IMR-90 (cell line): ENCODE measurements around the gene ZNF574. TPM values are rescaled to one million over a fixed set of nuclear protein-coding genes. Genes with fewer than 3 reads are reported as not detected.

ENCODE experiments used
- ATAC-seq: fragments of 200-7000 bp; cut with Tn5 transposase; 2 replicates; pipeline ENCODE4 v1.9.1; 2020; ENCODE audit warnings: low read depth, mild to moderate bottlenecking, moderate library complexity
- BruUV-seq: library from RNA; stranded (reverse); fragments of 400-500 nt; replicated peaks from 2 replicates; lab custom pipeline; 2021; lab: Mats Ljungman, UMichigan
- CTCF ChIA-PET: fragments of 300-600 bp; formaldehyde crosslinking; extraction: SDS; loops from one replicate; lab custom pipeline; 2021; ENCODE audit warnings: antibody characterized with exemption; lab: Yijun Ruan, JAX
- POLR2A ChIA-PET: fragments of 300-600 bp; sonication (Branson Sonifier 250); formaldehyde crosslinking; loops from one replicate; lab custom pipeline; 2022; ENCODE audit warnings: antibody characterized with exemption; ENCODE audit not compliant: unreplicated experiment; lab: Charles Lee
- DNase-seq: peaks from one replicate; pipeline ENCODE4 v3.0.0; 2013
- H2AFZ ChIP-seq: replicated peaks from 2 replicates; pipeline ENCODE3; 2013; ENCODE audit warnings: low read length, mild to moderate bottlenecking; ENCODE audit not compliant: poor library complexity
- H2AK5ac ChIP-seq: 2 replicates; pipeline ENCODE4 v1.6.1; 2013; ENCODE audit warnings: low read depth, low read length, inconsistent platforms
- H2AK9ac ChIP-seq: replicated peaks from 2 replicates; pipeline ENCODE3; 2013; ENCODE audit warnings: mild to moderate bottlenecking, low read depth, low read length, moderate library complexity; ENCODE audit not compliant: poor library complexity
- H2BK120ac ChIP-seq: 2 replicates; pipeline ENCODE4 v1.6.1; 2013; ENCODE audit warnings: low read depth, low read length, inconsistent platforms
- H2BK15ac ChIP-seq: 3 replicates; pipeline ENCODE4 v1.6.1; 2013; ENCODE audit warnings: low read depth, low read length, inconsistent platforms
- H2BK20ac ChIP-seq: 2 replicates; pipeline ENCODE4 v1.6.1; 2013; ENCODE audit warnings: low read depth, mild to moderate bottlenecking, inconsistent platforms, low read length, moderate library complexity
- H2BK5ac ChIP-seq: 2 replicates; pipeline ENCODE4 v1.6.1; 2013; ENCODE audit warnings: mild to moderate bottlenecking, low read depth, low read length, inconsistent platforms; ENCODE audit not compliant: poor library complexity, severe bottlenecking
- H3K14ac ChIP-seq: replicated peaks from 2 replicates; pipeline ENCODE4 v1.6.1; 2013; ENCODE audit warnings: low read depth, low read length, inconsistent platforms
- H3K18ac ChIP-seq: 2 replicates; pipeline ENCODE4 v1.6.1; 2013; ENCODE audit warnings: low read depth, low read length, control low read depth
- H3K23ac ChIP-seq: 2 replicates; pipeline ENCODE4 v1.6.1; 2013; ENCODE audit warnings: low read depth, low read length, inconsistent platforms
- H3K27ac ChIP-seq: 2 replicates; pipeline ENCODE4 v1.5.1; 2013; ENCODE audit warnings: mild to moderate bottlenecking, control low read depth, low read length; ENCODE audit not compliant: insufficient read depth
- H3K27me3 ChIP-seq: 2 replicates; pipeline ENCODE4 v1.6.1; 2013; ENCODE audit warnings: low read length; ENCODE audit not compliant: control insufficient read depth, insufficient read depth
- H3K36me3 ChIP-seq: 2 replicates; pipeline ENCODE4 v1.6.1; 2013; ENCODE audit warnings: low read length, mixed read lengths; ENCODE audit not compliant: control insufficient read depth, insufficient read depth
- H3K4ac ChIP-seq: 2 replicates; pipeline ENCODE4 v1.6.1; 2013; ENCODE audit warnings: low read depth, low read length, inconsistent platforms
- H3K4me1 ChIP-seq: 2 replicates; pipeline ENCODE4 v1.6.1; 2013; ENCODE audit warnings: low read length, mixed read lengths; ENCODE audit not compliant: control insufficient read depth, insufficient read depth
- H3K4me2 ChIP-seq: 2 replicates; pipeline ENCODE4 v1.6.1; 2013; ENCODE audit warnings: low read depth, mild to moderate bottlenecking, control low read depth, low read length, moderate library complexity
- H3K4me3 ChIP-seq: 2 replicates; pipeline ENCODE4 v1.5.1; 2013; ENCODE audit warnings: low read depth, mild to moderate bottlenecking, control low read depth, low read length, moderate library complexity; ENCODE audit not compliant: insufficient read depth
- H3K56ac ChIP-seq: 2 replicates; pipeline ENCODE4 v1.6.1; 2013; ENCODE audit warnings: low read length, inconsistent platforms; ENCODE audit not compliant: insufficient read depth; ENCODE audit errors: extremely low read depth
- H3K79me1 ChIP-seq, 2 experiments: 2 replicates each; pipeline ENCODE4 v1.6.1; 2013; ENCODE audit warnings: low read length in 2 of 2, inconsistent platforms in 1 of 2, low read depth in 1 of 2
- H3K9ac ChIP-seq: 2 replicates; pipeline ENCODE4 v1.6.1; 2013; ENCODE audit warnings: low read depth, low read length, control low read depth
- H3K9me1 ChIP-seq: 2 replicates; pipeline ENCODE4 v1.6.1; 2013; ENCODE audit warnings: low read length, inconsistent platforms; ENCODE audit not compliant: insufficient read depth
- H3K9me3 ChIP-seq: 2 replicates; pipeline ENCODE4 v1.6.1; 2013; ENCODE audit warnings: low read length; ENCODE audit not compliant: control insufficient read depth, insufficient read depth
- H4K20me1 ChIP-seq: 2 replicates; pipeline ENCODE4 v1.6.1; 2013; ENCODE audit warnings: low read length, inconsistent platforms; ENCODE audit not compliant: insufficient read depth
- H4K5ac ChIP-seq: 2 replicates; pipeline ENCODE4 v1.6.1; 2013; ENCODE audit warnings: mild to moderate bottlenecking, low read depth, low read length, control low read depth
- H4K8ac ChIP-seq, 2 experiments: 2 replicates each; pipeline ENCODE4 v1.6.1; 2013; ENCODE audit warnings: low read depth in 2 of 2, low read length in 2 of 2, control low read depth in 1 of 2, inconsistent platforms in 1 of 2
- H4K91ac ChIP-seq: 2 replicates; pipeline ENCODE4 v1.6.1; 2013; ENCODE audit warnings: low read depth, low read length, inconsistent platforms; ENCODE audit not compliant: insufficient read depth
- MAFK ChIP-seq: IDR thresholded peaks from 2 replicates; pipeline ENCODE4 v1.6.1; 2012; ENCODE audit warnings: low read depth, low read length, improper control_type of control experiment
- MAZ ChIP-seq: IDR thresholded peaks from 2 replicates; pipeline ENCODE4 v1.6.1; 2012; ENCODE audit warnings: low read depth, mild to moderate bottlenecking, low read length, improper control_type of control experiment, moderate library complexity, borderline replicate concordance
- RFX5 ChIP-seq: IDR thresholded peaks from 2 replicates; pipeline ENCODE4 v1.8.0; 2012; ENCODE audit warnings: low read depth, mild to moderate bottlenecking, low read length, moderate library complexity
- USF2 ChIP-seq: fragments of 150-350 bp; IDR thresholded peaks from 2 replicates; pipeline ENCODE4 v1.6.1; 2017; ENCODE audit warnings: mild to moderate bottlenecking, antibody characterized with exemption, low read length, low read depth
- whole genome bisulfite sequencing, 2 experiments: methylation state at CpG; one replicate each; pipeline versions ENCODE4 v1.1.5 to v1.1.7; 2013; ENCODE audit warnings: missing lambda C conversion rate in 2 of 2; ENCODE audit not compliant: insufficient read length in 1 of 2; ENCODE audit errors: extremely low coverage in 2 of 2; 5-methylcytosine and 5-hydroxymethylcytosine counted together
- dilution Hi-C: fragments of 300-500 bp; cut with HindIII; formaldehyde crosslinking; loops from one replicate; pipeline ENCODE4 v1.14.3; 2018; ENCODE audit warnings: low sequenced_read_pairs; ENCODE audit not compliant: unreplicated experiment
- in situ Hi-C: fragments of 300-500 bp; cut with MboI; formaldehyde crosslinking; loops from 3 replicates; pipeline ENCODE4 v1.14.3; 2019; ENCODE audit warnings: low sequenced_read_pairs, inconsistent platforms, mixed read lengths
- intact Hi-C: fragments of 100-400 bp; cut with micrococcal nuclease; formaldehyde crosslinking; loops from 2 replicates; pipeline ENCODE4 v1.10.0; 2022
- polyA plus RNA-seq, 3 experiments: library from polyadenylated mRNA; depleted of rRNA; stranded (reverse); fragments of >200 nt; gene quantifications; 2 replicates each; pipeline ENCODE4 v1.2.3, GENCODE V29; 2012; ENCODE audit warnings: low replicate concordance in 1 of 3
- total RNA-seq: library from RNA; depleted of rRNA; stranded (reverse); fragments of >200 nt; gene quantifications from 2 replicates; pipeline ENCODE4 v1.2.3, GENCODE V29; 2012

The ZNF574 gene
- total and polyA plus RNA-seq, 2 of the 4 experiments (the other 2 are of a cell fraction): 8.1 to 14.1 TPM

- TF ChIP-seq RFX5 (no peak), MAZ (peak; percentile 80), MAFK (0 out of 2 replicates have a peak, but pooled peaks have one; percentile 11)
These were observed 37.8 kb downstream of the ZNF574 start (continued) for GRCh38 chr19:42113641-42114348.

- intact Hi-C loops: no loop called here
- in situ Hi-C loops: loop anchor here (10.0 kb wide), 1 partner anchor 280 kb away; the partner anchor contains the start of gene CNFN
- no peak for ATAC-seq
- no TSS peak for BruUV-seq
- Histone ChIP-seq H3K27ac (peak overlapping the region; percentile 63), H2AK9ac (peak overlapping the region; percentile 25), H3K27me3 (no peaks in the 10 kb centered on the region), H3K14ac (peak overlapping the region; percentile 62), H3K79me1 (peaks cover 3 to 22% of the 10 kb centered on the region in 2 experiments; a peak in 3 of 4 replicates), H3K56ac (peak overlapping the region; percentile 67), H3K4ac (peak overlapping the region; percentile 84), H2BK5ac (peak overlapping the region; percentile 77), H3K9ac (no peak overlapping the region; the same call in 1 of the 2 replicates), H4K8ac (peak overlapping the region; percentile 75 to 84; a peak in 3 of 4 replicates), H2AK5ac (peak overlapping the region; percentile 40), H2BK20ac (peak overlapping the region; percentile 62), H3K36me3 (no peaks in the 10 kb centered on the region), H3K9me3 (no peaks in the 10 kb centered on the region), H2BK15ac (peak overlapping the region; percentile 71; the same call in 2 of the 3 replicates), H3K18ac (peak overlapping the region; percentile 17; the same call in 1 of the 2 replicates), H2BK120ac (peak overlapping the region; percentile 84), H2AFZ (peak overlapping the region; percentile 64), H3K4me2 (peak overlapping the region; percentile 5), H3K4me3 (no peak overlapping the region), H4K20me1 (no peaks in the 10 kb centered on the region), H3K23ac (peak overlapping the region; percentile 32; the same call in 1 of the 2 replicates), H3K9me1 (peaks cover 32% of the 10 kb centered on the region), H4K5ac (peak overlapping the region; percentile 11; the same call in 1 of the 2 replicates), H3K4me1 (peaks cover 21% of the 10 kb centered on the region), H4K91ac (peak overlapping the region; percentile 84)
- ChIA-PET CTCF (interaction anchor here (0.7 to 1.0 kb wide), 3 partner anchors 9 to 14 kb away, joined by 3 to 4 read pairs (median 4); no protein-coding TSS in a partner anchor), POLR2A (no interaction called here)
- WGBS, 2 experiments: 33% methylated on average over 3 of the region's 7 CpGs; no CpG with 5 or more reads in 1 of the 2 experiments
- TF ChIP-seq USF2: no peak
- no peak for DNase-seq
- dilution Hi-C loops: no loop called here
These were observed 38.4 kb downstream of the ZNF574 start for GRCh38 chr19:42114412-42114811.
